Ascending aorta (tissue), 2 donors: ENCODE data around the gene SPIB. TPM values are rescaled to one million over a fixed set of nuclear protein-coding genes. Genes with fewer than 3 reads are reported as not detected.

Source experiments
- DNase-seq, 2 donors: peaks; one replicate each; pipeline ENCODE4 v3.0.0-alpha.2; 2019; ENCODE audit warnings: low spot score in 2 of 2
- H3K27ac ChIP-seq, 2 donors: fragments of 200-600 bp; sonication (generic); one replicate each; pipeline ENCODE4 v1.5.1; 2016 to 2017; ENCODE audit warnings: mild to moderate bottlenecking in 1 of 2
- H3K27me3 ChIP-seq: fragments of 200-600 bp; sonication (generic); one replicate; pipeline ENCODE4 v1.5.1; 2017
- H3K36me3 ChIP-seq, 2 donors: fragments of 200-600 bp; sonication (generic); one replicate each; pipeline ENCODE4 v1.5.1; 2016
- H3K4me1 ChIP-seq, 2 donors: fragments of 200-600 bp; sonication (generic); one replicate each; pipeline ENCODE4 v1.5.1; 2016 to 2017; ENCODE audit warnings: mild to moderate bottlenecking in 1 of 2
- H3K4me3 ChIP-seq, 2 donors: fragments of 200-600 bp; sonication (generic); one replicate each; pipeline ENCODE4 v1.5.1; 2016 to 2017; ENCODE audit warnings: mild to moderate bottlenecking in 1 of 2
- H3K9me3 ChIP-seq, 2 donors: fragments of 200-600 bp; sonication (generic); one replicate each; pipeline ENCODE4 v1.5.1; 2016
- CTCF ChIP-seq, 3 experiments: fragments of 200-600 bp in 2 of 3; fragments of 450-650 bp in 1 of 3; sonication (generic) in 2 of 3; IDR thresholded peaks; one replicate each; pipeline ENCODE4 v1.5.1; 2016 to 2019; ENCODE audit warnings: antibody characterized with exemption in 3 of 3, mild to moderate bottlenecking in 1 of 3, moderate library complexity in 1 of 3
- intact Hi-C: fragments of 100-400 bp; cut with DNase I; formaldehyde crosslinking; loops from one replicate; pipeline ENCODE4 v1.15.1; 2023
- total RNA-seq: library from RNA; depleted of rRNA; stranded (reverse); fragments of >200 nt; gene quantifications from one replicate; pipeline ENCODE4 v1.1.0, GENCODE V29; 2016

SPIB gene
- total RNA-seq, 1 donor from 2014 or later: not detected

- no peak overlapping the region for H3K27ac ChIP-seq
- H3K9me3 ChIP-seq: no peaks in the 10 kb centered on the region
- no peak for DNase-seq
- peaks cover 36 to 47% of the 10 kb centered on the region in 2 donors for H3K36me3 ChIP-seq
- intact Hi-C loops: loop anchor here (5.0 kb wide), 1 partner anchor 97 kb away; the partner anchor contains the start of gene POLD1
- peaks cover 8 to 12% of the 10 kb centered on the region in 2 donors for H3K4me1 ChIP-seq
- H3K27me3 ChIP-seq: no peaks in the 10 kb centered on the region
- H3K4me3 ChIP-seq: no peak overlapping the region
- no peak for TF ChIP-seq CTCF (IDR thresholded peaks at IDR 0.05)
Measured at GRCh38 chr19:50478901-50479715, 60.4 kb downstream of the SPIB start.

GRCh38 chr19:50479761-50480251, 61.1 kb downstream of the SPIB start:
- Histone ChIP-seq H3K27ac (no peak overlapping the region), H3K27me3 (no peaks in the 10 kb centered on the region), H3K4me1 (peaks cover 8 to 12% of the 10 kb centered on the region in 2 donors), H3K36me3 (peaks cover 36 to 47% of the 10 kb centered on the region in 2 donors), H3K4me3 (no peak overlapping the region), H3K9me3 (no peaks in the 10 kb centered on the region)
- intact Hi-C loops: loop anchor here (5.0 kb wide), 1 partner anchor 98 kb away; the partner anchor contains the start of gene POLD1
- no peak for DNase-seq
- TF ChIP-seq CTCF (IDR thresholded peaks at IDR 0.05): no peak

GRCh38 chr19:50480281-50481111, 61.8 kb downstream of the SPIB start:
- Histone ChIP-seq H3K27me3 (no peaks in the 10 kb centered on the region), H3K36me3 (peaks cover 39 to 47% of the 10 kb centered on the region in 2 donors), H3K9me3 (no peaks in the 10 kb centered on the region), H3K4me3 (no peak overlapping the region), H3K27ac (no peak overlapping the region), H3K4me1 (peaks cover 8 to 12% of the 10 kb centered on the region in 2 donors)
- intact Hi-C loops: no loop called here
- no peak for DNase-seq
- TF ChIP-seq CTCF (IDR thresholded peaks at IDR 0.05): no peak

Other genes starting within 250 kb of the SPIB start
- gene MYH14, start 215.3 kb upstream of the SPIB start, total RNA-seq: 8.6 TPM
- 3.8 TPM for gene KCNC3, start 89.6 kb upstream of the SPIB start, total RNA-seq
- 1.6 TPM for gene NAPSA, start 53.3 kb upstream of the SPIB start, total RNA-seq
- 150 TPM for gene NR1H2, start 42.5 kb upstream of the SPIB start, total RNA-seq
- gene POLD1, start 34.6 kb upstream of the SPIB start, total RNA-seq: 22.9 TPM
- not detected for gene MYBPC2, start 14.0 kb downstream of the SPIB start, total RNA-seq
- 87.9 TPM for gene EMC10, start 57.6 kb downstream of the SPIB start, total RNA-seq
- not detected for gene GARIN5A, start 57.9 kb downstream of the SPIB start, total RNA-seq
- gene JOSD2, start 92.3 kb downstream of the SPIB start, total RNA-seq: 169 TPM
- not detected for gene ASPDH, start 95.0 kb downstream of the SPIB start, total RNA-seq
- 56.0 TPM for gene LRRC4B, start 149.5 kb downstream of the SPIB start, total RNA-seq
- 2.2 TPM for gene SYT3, start 220.9 kb downstream of the SPIB start, total RNA-seq
- not detected for gene C19orf81, start 230.5 kb downstream of the SPIB start, total RNA-seq